Right kidney (tissue), 1 donor: ENCODE measurements around the gene IL19.
"Not testable (repeated sequence)": the region's sequence is repeated elsewhere in the genome, so short reads cannot be mapped to it uniquely, and the experiment has no call there.

Experiments
- DNase-seq: peaks from one replicate; pipeline ENCODE4 v3.0.0-alpha.2; 2016

IL19 gene

GRCh38 chr1:206739411-206740076 lies 31.0 kb upstream of the IL19 start:
- DNase-seq = no peak

- no peak for DNase-seq
Measured at GRCh38 chr1:206741142-206741701, 29.4 kb upstream of the IL19 start.

- DNase-seq = no peak
Measured at GRCh38 chr1:206742719-206743383, 27.7 kb upstream of the IL19 start.

GRCh38 chr1:206744683-206745082 lies 25.9 kb upstream of the IL19 start:
- DNase-seq = no peak

- no peak for DNase-seq
Measured at GRCh38 chr1:206745301-206745700, 25.3 kb upstream of the IL19 start.

- no peak for DNase-seq
Measured at GRCh38 chr1:206748348-206749030, 22.1 kb upstream of the IL19 start.

GRCh38 chr1:206751891-206752290 lies 18.7 kb upstream of the IL19 start:
- no peak for DNase-seq

GRCh38 chr1:206752481-206752880 lies 18.1 kb upstream of the IL19 start:
- no peak for DNase-seq

- no peak for DNase-seq
Measured at GRCh38 chr1:206753141-206753540, 17.4 kb upstream of the IL19 start.

GRCh38 chr1:206754011-206754410 lies 16.6 kb upstream of the IL19 start:
- DNase-seq = no peak

GRCh38 chr1:206757524-206758266 lies 12.9 kb upstream of the IL19 start:
- no peak for DNase-seq

- no peak for DNase-seq
Measured at GRCh38 chr1:206760590-206760989, 10.0 kb upstream of the IL19 start.

- no peak for DNase-seq
Measured at GRCh38 chr1:206761159-206761768, 9.3 kb upstream of the IL19 start.

GRCh38 chr1:206762741-206763364 lies 7.7 kb upstream of the IL19 start:
- not testable (repeated sequence) for DNase-seq

- DNase-seq = not testable (repeated sequence)
Measured at GRCh38 chr1:206765771-206766170, 4.8 kb upstream of the IL19 start.

- DNase-seq = no peak
Measured at GRCh38 chr1:206766251-206766856, 4.2 kb upstream of the IL19 start.

- DNase-seq = no peak
Measured at GRCh38 chr1:206768472-206769303, 1.9 kb upstream of the IL19 start.

- DNase-seq = no peak
Measured at GRCh38 chr1:206769304-206769731, 1.3 kb upstream of the IL19 start.

GRCh38 chr1:206771338-206771692 lies 742 bp downstream of the IL19 start:
- DNase-seq = no peak

GRCh38 chr1:206772243-206772937 lies 1.8 kb downstream of the IL19 start, which contains the start of gene IL10:
TSS of gene IL10 (minus strand) at chr1:206772494. CDS start at chr1:206772435, 59 bp downstream.
- DNase-seq = no peak
